ENCODE data around the gene KLK11. TPM values are rescaled to one million over a fixed set of nuclear protein-coding genes. Genes with fewer than 3 reads are reported as not detected.

The KLK11 gene
- total and polyA plus RNA-seq, 2 of the 8 experiments (the other 6 are each of a cell fraction or from before 2014, with no cell fraction given): 0.45 TPM; not detected in 1

GRCh38 chr19:51003316-51003715 is 23.1 kb downstream of the KLK11 start:
- Histone ChIP-seq H3K14ac (ENCODE audit: insufficient read length) (no peak overlapping the region), H3K79me1 (ENCODE audit: low read depth, low read length) (no peaks in the 10 kb centered on the region), H2BK120ac (replicated peaks; ENCODE audit: low read depth, low read length) (no peak overlapping the region), H4K8ac (ENCODE audit: extremely low read depth, insufficient read depth, low read length) (peak overlapping the region; percentile 65; the same call in 1 of the 2 replicates), H2AFZ (ENCODE audit: low read length) (no peak overlapping the region), H2AK5ac (ENCODE audit: low read depth, low read length) (no peak overlapping the region), H3K27me3 (replicated peaks in 1 of 4; ENCODE audit: control insufficient read depth in 3 of 4, extremely low read depth in 1 of 4, insufficient read depth in 3 of 4, low read length in 3 of 4) (no peaks in the 10 kb centered on the region; a peak in 1 of 7 replicates), H3K27ac (ENCODE audit: low read depth, low read length) (no peak overlapping the region), H4K5ac (ENCODE audit: insufficient read length, low read depth, low read length) (no peak overlapping the region), H3K18ac (ENCODE audit: extremely low read depth, low read length) (no peak overlapping the region), H3K56ac (replicated peaks; ENCODE audit: insufficient read length, low read depth, low read length) (no peak overlapping the region), H3K9ac (replicated peaks in 1 of 4; ENCODE audit: extremely low read depth in 1 of 4, low read depth in 3 of 4, low read length in 3 of 4) (no peak overlapping the region), H3K9me3 (ENCODE audit: insufficient read depth in 2 of 2, low read depth in 1 of 2, low read length in 1 of 2) (no peaks in the 10 kb centered on the region), H3K79me2 (ENCODE audit: control insufficient read depth in 1 of 2, insufficient read depth in 2 of 2, low read length in 2 of 2) (no peaks in the 10 kb centered on the region), H3K4me1 (replicated peaks in 1 of 4; ENCODE audit: control insufficient read depth in 3 of 4, insufficient read depth in 4 of 4, low read length in 3 of 4) (peaks cover 0 to 18% (median 6%) of the 10 kb centered on the region in 4 experiments; a peak in 6 of 7 replicates), H4K91ac (replicated peaks; ENCODE audit: insufficient read length, low read length) (no peak overlapping the region), H3K4ac (replicated peaks; ENCODE audit: insufficient read length, low read depth, low read length) (no peak overlapping the region), H3K36me3 (ENCODE audit: control insufficient read depth in 2 of 4, insufficient read depth in 4 of 4, low read length in 3 of 4) (no peaks in the 10 kb centered on the region), H3K4me3 (ENCODE audit: extremely low read depth in 1 of 4, insufficient read depth in 2 of 4, low read depth in 3 of 4, low read length in 4 of 4) (no peak overlapping the region), H3K4me2 (ENCODE audit: insufficient read depth in 1 of 2, low read depth in 2 of 2, low read length in 2 of 2) (no peak overlapping the region), H3K23ac (ENCODE audit: insufficient read length) (no peak overlapping the region), H2BK12ac (ENCODE audit: low read depth, low read length) (no peak overlapping the region), H2BK15ac (ENCODE audit: low read length) (no peak overlapping the region), H4K20me1 (replicated peaks in 1 of 2; ENCODE audit: control insufficient read depth in 1 of 2, insufficient read depth in 2 of 2, low read length in 2 of 2) (no peaks in the 10 kb centered on the region), H3K23me2 (ENCODE audit: low read depth, low read length) (no peaks in the 10 kb centered on the region), H2BK20ac (ENCODE audit: low read length) (no peak overlapping the region), H2BK5ac (ENCODE audit: low read depth, low read length) (no peak overlapping the region)
- POLR2A ChIA-PET (ENCODE audit: partially characterized antibody): no interaction called here
- WGBS, 2 experiments (ENCODE audit: extremely low coverage in 1 of 2, insufficient coverage in 1 of 2, insufficient read length in 1 of 2, insufficient replicate concordance in 2 of 2, low coverage in 1 of 2, low lambda C conversion rate in 2 of 2, missing lambda C conversion rate in 1 of 2): 90% methylated on average over 6 of the region's 7 CpGs; no CpG with 5 or more reads in 1 of the 2 experiments
- FAIRE-seq (no peak), DNase-seq (ENCODE audit: low read depth in 1 of 2, low spot score in 2 of 2) (no peak)
- CTCF ChIA-PET (ENCODE audit: partially characterized antibody): interaction anchor here (3.7 kb wide), 1 partner anchor 10 kb away, joined by 18 read pairs; no protein-coding TSS in a partner anchor
- no peak for TF ChIP-seq SAP30 (IDR thresholded peaks at IDR 0.05; ENCODE audit: insufficient read depth, insufficient replicate concordance, low read length)
- no peak for TF ChIP-seq SIRT6 (IDR thresholded peaks at IDR 0.05; ENCODE audit: low read length)
- no peak for TF ChIP-seq SIN3A (conservative IDR thresholded peaks at IDR 0.05 in 1 of 2, IDR thresholded peaks at IDR 0.05 in 1 of 2; ENCODE audit: low read depth in 1 of 2, low read length in 2 of 2)
- no peak for TF ChIP-seq KDM1A (IDR thresholded peaks at IDR 0.05; ENCODE audit: borderline replicate concordance, low read length)
- TF ChIP-seq, protein P1, sequence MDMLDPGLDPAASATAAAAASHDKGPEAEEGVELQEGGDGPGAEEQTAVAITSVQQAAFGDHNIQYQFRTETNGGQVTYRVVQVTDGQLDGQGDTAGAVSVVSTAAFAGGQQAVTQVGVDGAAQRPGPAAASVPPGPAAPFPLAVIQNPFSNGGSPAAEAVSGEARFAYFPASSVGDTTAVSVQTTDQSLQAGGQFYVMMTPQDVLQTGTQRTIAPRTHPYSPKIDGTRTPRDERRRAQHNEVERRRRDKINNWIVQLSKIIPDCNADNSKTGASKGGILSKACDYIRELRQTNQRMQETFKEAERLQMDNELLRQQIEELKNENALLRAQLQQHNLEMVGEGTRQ (IDR thresholded peaks at IDR 0.05; ENCODE audit: low read length): no peak
- TF ChIP-seq E2F6 (IDR thresholded peaks at IDR 0.05): no peak
- TF ChIP-seq KDM4A (IDR thresholded peaks at IDR 0.05; ENCODE audit: low read depth, low read length, severe bottlenecking): no peak
- TF ChIP-seq CHD2 (IDR thresholded peaks at IDR 0.05; ENCODE audit: low read length): no peak
- no peak for TF ChIP-seq CBX5 (IDR thresholded peaks at IDR 0.05; ENCODE audit: low read depth, low read length)
- no peak for TF ChIP-seq PHF8 (conservative IDR thresholded peaks at IDR 0.05; ENCODE audit: low read depth, low read length)
- TF ChIP-seq SP1 (IDR thresholded peaks at IDR 0.05; ENCODE audit: low read depth, low read length): no peak
- TF ChIP-seq RXRA (IDR thresholded peaks at IDR 0.05; ENCODE audit: insufficient read depth, low read depth, low read length): no peak
- no peak for TF ChIP-seq POLR2A (IDR thresholded peaks at IDR 0.05; ENCODE audit: control extremely low read depth in 1 of 2, low read depth in 2 of 2, low read length in 2 of 2)

Measured in H1 (cell line).